ENCODE data around the gene CFAP221. TPM values are rescaled to one million over a fixed set of nuclear protein-coding genes. Genes with fewer than 3 reads are reported as not detected.

The CFAP221 gene
- total RNA-seq, 3 donors from 2014 or later = 0.98 to 3.5 TPM; not detected in 1

DNA sequence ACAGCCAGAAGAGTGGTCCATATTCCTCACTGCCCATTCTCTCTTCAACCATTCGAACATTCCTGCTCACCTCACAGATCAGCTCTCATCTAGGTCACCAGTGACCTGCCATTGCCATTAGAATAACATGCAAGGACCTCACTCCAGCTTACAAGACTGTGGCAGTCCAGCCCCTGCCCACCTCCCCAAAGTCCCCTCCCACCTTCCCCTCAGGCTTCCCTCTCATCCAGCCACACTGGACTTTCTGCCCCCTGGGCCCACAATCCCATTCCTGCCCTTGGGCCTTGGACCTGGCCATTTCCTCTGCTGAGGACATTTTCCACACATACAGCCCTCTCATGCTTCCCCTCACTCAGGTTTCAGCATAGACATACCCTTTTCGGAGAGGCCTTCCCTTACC, 129.5 kb downstream of the CFAP221 start:
- TF ChIP-seq POLR2AphosphoS5 (IDR thresholded peaks at IDR 0.05) (no peak), POLR2A (IDR thresholded peaks at IDR 0.05) (no peak)
- TF ChIP-seq, protein P1, sequence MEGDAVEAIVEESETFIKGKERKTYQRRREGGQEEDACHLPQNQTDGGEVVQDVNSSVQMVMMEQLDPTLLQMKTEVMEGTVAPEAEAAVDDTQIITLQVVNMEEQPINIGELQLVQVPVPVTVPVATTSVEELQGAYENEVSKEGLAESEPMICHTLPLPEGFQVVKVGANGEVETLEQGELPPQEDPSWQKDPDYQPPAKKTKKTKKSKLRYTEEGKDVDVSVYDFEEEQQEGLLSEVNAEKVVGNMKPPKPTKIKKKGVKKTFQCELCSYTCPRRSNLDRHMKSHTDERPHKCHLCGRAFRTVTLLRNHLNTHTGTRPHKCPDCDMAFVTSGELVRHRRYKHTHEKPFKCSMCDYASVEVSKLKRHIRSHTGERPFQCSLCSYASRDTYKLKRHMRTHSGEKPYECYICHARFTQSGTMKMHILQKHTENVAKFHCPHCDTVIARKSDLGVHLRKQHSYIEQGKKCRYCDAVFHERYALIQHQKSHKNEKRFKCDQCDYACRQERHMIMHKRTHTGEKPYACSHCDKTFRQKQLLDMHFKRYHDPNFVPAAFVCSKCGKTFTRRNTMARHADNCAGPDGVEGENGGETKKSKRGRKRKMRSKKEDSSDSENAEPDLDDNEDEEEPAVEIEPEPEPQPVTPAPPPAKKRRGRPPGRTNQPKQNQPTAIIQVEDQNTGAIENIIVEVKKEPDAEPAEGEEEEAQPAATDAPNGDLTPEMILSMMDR (IDR thresholded peaks at IDR 0.05) = no peak
- Histone ChIP-seq H3K9me3 (no peaks in the 10 kb centered on the region), H3K4me3 (no peak overlapping the region), H3K27me3 (no peaks in the 10 kb centered on the region), H3K4me1 (no peaks in the 10 kb centered on the region), H3K36me3 (no peaks in the 10 kb centered on the region), H3K27ac (no peak overlapping the region)
- no peak for DNase-seq (ENCODE audit: low spot score in 2 of 2)
- intact Hi-C loops (cut with DNase I; ENCODE audit: low total_unique reads) = no loop called here

DNA sequence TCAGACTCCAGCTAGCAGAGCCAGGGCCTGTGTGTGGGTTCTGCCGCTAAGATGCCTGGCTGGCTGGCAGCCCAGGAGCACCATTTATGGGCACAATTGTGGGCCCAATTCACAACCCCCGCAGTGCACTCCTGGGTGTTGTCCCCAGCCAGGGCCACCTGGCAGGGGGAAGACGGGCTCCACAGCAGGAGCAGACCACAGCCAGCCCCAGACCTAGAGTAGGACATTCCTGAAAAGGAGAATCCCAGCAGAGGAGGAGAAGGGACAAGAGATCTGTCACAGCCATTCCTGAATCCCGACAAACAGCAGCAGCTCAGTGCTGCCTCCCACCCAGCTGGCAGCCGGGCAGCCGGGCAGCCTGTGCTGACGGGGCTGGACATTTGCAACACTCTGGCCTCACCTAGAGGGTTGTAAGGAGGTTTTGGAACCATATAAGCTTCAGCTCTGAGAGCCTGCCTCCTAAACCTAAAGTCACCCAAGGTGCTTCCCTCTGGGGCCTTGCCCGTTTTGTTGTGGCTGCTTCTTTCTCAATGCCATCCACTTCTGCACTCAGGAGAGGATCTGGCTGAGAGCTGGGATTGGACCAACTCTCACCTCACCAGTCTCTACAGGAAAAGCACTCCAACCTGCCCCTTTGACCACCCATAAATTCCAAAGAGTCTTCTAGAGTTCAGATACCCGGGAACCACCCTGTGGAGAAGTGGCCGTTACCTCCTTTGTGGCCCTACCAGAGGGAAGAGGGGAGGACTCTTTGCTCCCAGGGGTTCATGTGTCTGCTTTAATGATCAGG, 130.7 kb downstream of the CFAP221 start:
- intact Hi-C loops (cut with DNase I; ENCODE audit: low total_unique reads) = no loop called here
- peak in 1 of 2 donors; percentile 10 for DNase-seq (ENCODE audit: low spot score in 2 of 2)
- Histone ChIP-seq H3K9me3 (no peaks in the 10 kb centered on the region), H3K36me3 (no peaks in the 10 kb centered on the region), H3K27me3 (no peaks in the 10 kb centered on the region), H3K27ac (no peak overlapping the region), H3K4me1 (peaks cover 0 to 3% of the 10 kb centered on the region in 2 donors), H3K4me3 (no peak overlapping the region)
- TF ChIP-seq, protein P1 (IDR thresholded peaks at IDR 0.05) = no peak
- TF ChIP-seq POLR2AphosphoS5 (IDR thresholded peaks at IDR 0.05) = no peak
- no peak for TF ChIP-seq POLR2A (IDR thresholded peaks at IDR 0.05)

DNA sequence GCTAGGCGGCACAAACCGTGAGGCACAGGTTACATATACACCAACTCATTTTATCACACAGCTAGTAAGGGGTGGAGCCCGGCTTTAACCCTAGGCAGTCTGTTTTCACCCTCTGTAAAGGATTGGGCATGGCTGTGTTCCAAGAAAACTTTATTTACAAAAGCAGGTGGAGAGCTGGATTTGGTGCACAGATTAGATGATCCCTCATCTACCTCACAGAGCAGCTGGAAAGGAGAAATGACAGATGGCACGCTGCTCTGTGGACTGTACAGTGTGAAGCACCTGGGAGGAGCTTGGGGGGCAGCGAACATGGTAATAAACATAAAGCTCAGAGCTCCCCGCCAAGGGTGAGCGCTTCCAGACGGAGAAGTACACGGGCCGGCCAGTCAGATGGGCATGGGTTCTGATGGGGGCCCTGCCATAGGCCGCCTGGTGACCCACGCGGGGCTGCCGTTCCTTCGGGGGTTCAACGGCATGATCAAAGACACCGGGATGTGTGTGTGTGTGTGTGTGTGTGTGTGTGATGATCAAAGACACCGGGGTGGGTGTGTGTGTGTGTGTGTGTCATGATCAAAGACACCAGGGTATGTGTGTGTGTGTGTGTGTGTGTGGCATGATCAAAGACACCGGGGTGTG, 133.9 kb downstream of the CFAP221 start:
- no peaks in the 10 kb centered on the region for H3K36me3 ChIP-seq
- peak overlapping the region in 2 of 3 donors; percentile 91 to 97 for H3K4me3 ChIP-seq
- TF ChIP-seq, protein P1 (IDR thresholded peaks at IDR 0.05) = no peak
- TF ChIP-seq POLR2AphosphoS5 (IDR thresholded peaks at IDR 0.05) (no peak), POLR2A (IDR thresholded peaks at IDR 0.05) (no peak)
- H3K4me1 ChIP-seq = peaks cover 0 to 6% of the 10 kb centered on the region in 2 donors
- no peak overlapping the region for H3K27ac ChIP-seq
- no peaks in the 10 kb centered on the region for H3K9me3 ChIP-seq
- no peak for DNase-seq (ENCODE audit: low spot score in 2 of 2)
- intact Hi-C loops (cut with DNase I; ENCODE audit: low total_unique reads) = no loop called here
- no peaks in the 10 kb centered on the region for H3K27me3 ChIP-seq

DNA sequence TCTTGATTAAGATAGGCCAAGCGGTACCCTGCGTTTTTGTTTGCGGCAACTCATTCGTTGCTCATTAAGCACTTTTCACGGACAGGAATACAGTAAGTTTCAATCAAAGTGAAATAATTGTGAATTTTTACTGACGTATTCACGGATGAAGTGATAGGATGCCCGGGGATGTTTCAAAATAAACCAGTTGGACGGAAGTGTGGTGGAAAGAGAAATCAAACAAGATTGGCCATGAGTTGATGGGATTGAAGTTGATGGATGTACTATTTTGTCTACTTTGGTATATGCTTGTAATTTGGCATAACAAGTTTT, 135.2 kb downstream of the CFAP221 start:
- Histone ChIP-seq H3K4me1 (peaks cover 0 to 6% of the 10 kb centered on the region in 2 donors), H3K36me3 (no peaks in the 10 kb centered on the region), H3K4me3 (peak overlapping the region; percentile 80 to 97 (median 91)), H3K9me3 (no peaks in the 10 kb centered on the region), H3K27me3 (no peaks in the 10 kb centered on the region), H3K27ac (no peak overlapping the region)
- DNase-seq (ENCODE audit: low spot score in 2 of 2) = no peak
- intact Hi-C loops (cut with DNase I; ENCODE audit: low total_unique reads) = no loop called here
- TF ChIP-seq POLR2A (IDR thresholded peaks at IDR 0.05) = no peak
- TF ChIP-seq POLR2AphosphoS5 (IDR thresholded peaks at IDR 0.05) = no peak
- TF ChIP-seq, protein P1 (IDR thresholded peaks at IDR 0.05) = no peak

DNA sequence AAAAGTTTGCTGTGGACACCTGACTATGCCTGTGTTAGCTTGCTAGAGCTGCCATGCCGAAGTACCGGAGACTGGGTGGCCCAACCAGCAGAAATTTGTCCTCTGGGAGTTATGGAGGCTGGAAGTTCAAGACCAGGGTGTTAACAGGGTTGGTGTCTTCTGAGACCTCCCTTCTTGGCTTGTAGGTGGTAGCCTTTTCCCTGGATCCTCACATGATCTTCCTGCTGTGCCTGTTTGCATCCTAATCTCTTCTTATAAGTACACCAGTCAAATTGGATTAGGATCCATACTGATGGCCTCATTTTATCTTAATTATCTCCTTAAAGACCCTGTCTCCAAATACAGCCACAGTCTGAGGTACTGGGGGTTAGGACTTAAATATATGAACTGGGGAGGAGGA, 135.6 kb downstream of the CFAP221 start:
- H3K4me1 ChIP-seq = peaks cover 0 to 6% of the 10 kb centered on the region in 2 donors
- no peak for TF ChIP-seq POLR2A (IDR thresholded peaks at IDR 0.05)
- TF ChIP-seq, protein P1 (IDR thresholded peaks at IDR 0.05) = no peak
- H3K36me3 ChIP-seq = no peaks in the 10 kb centered on the region
- no peaks in the 10 kb centered on the region for H3K27me3 ChIP-seq
- no peaks in the 10 kb centered on the region for H3K9me3 ChIP-seq
- intact Hi-C loops (cut with DNase I; ENCODE audit: low total_unique reads) = no loop called here
- H3K4me3 ChIP-seq = peak overlapping the region; percentile 80 to 97 (median 91)
- no peak overlapping the region for H3K27ac ChIP-seq
- no peak for DNase-seq (ENCODE audit: low spot score in 2 of 2)
